Heart left ventricle (tissue), 13 donors: Measurements from ENCODE around the gene SPATA3.

Experiments used
- CTCF ChIP-seq, 12 donors: fragments of 200-600 bp; sonication (generic) in 4 of 12; IDR thresholded peaks; one replicate each; pipeline versions ENCODE4 v1.5.0 to v1.8.0; 2018 to 2022; ENCODE audit warnings: antibody characterized with exemption in 12 of 12, mild to moderate bottlenecking in 5 of 12
- POLR2A ChIP-seq, 2 donors: fragments of 450-650 bp; IDR thresholded peaks; one replicate each; pipeline ENCODE4 v1.6.1; 2017; ENCODE audit warnings: antibody characterized with exemption in 2 of 2, mild to moderate bottlenecking in 2 of 2, moderate library complexity in 2 of 2
- donor health status: ischemic (EF 13 %, LVEDD 7.1; RV severe dilation, severe dysfunction).
- donor health status: DM: no; HTN: yes; CAD: no.
- donor health status: DM: no; HTN: no; CAD: no.
- donor health status: ischemic (EF 25% LVEDD 6.9; RV normal size, moderate dysfunction).
- donor health status: ischemic (EF 25% LVEDD 5.7; RV mildly dilated, moderate dysfunction).
- donor health status: ischemic (EF 35%, LVEDD 5.7; RV mildly dilated, moderate dysfunction).
- donor health status: nonischemic (EF 11% LVEDD 7.7; RV severe dilation, severe dysfunction).
- donor health status: DM: yes; HTN: yes; CAD: no.
- donor health status: PGD.
- donor health status: ischemic (EF 29% LVEDD 5.4; RV normal size, mild dysfunction).
- donor health status: nonischemic (EF 23%, LVEDD 6.1; RV moderate dilation, normal function).

GRCh38 chr2:230957756-230958391 lies 38.0 kb upstream of the SPATA3 start:
- no peak for TF ChIP-seq POLR2A (IDR thresholded peaks at IDR 0.05)
- TF ChIP-seq CTCF (IDR thresholded peaks at IDR 0.05), result no peak
